H1 (cell line): ENCODE measurements around the gene TMEM202. TPM values are rescaled to one million over a fixed set of nuclear protein-coding genes. Genes with fewer than 3 reads are reported as not detected.

Experiments used
- EGR1 ChIP-seq: IDR thresholded peaks from 2 replicates; pipeline ENCODE4 v1.6.1; 2011; ENCODE audit warnings: low read depth, low read length, borderline replicate concordance
- EZH2 ChIP-seq: fragments of 200-600 bp; sonication (generic); IDR thresholded peaks from 2 replicates; pipeline ENCODE4 v1.7.1; 2012; ENCODE audit warnings: low read depth, mild to moderate bottlenecking, moderate library complexity, low read length, inconsistent platforms; ENCODE audit not compliant: severe bottlenecking
- GTF2F1 ChIP-seq: IDR thresholded peaks from 2 replicates; pipeline ENCODE4 v1.6.1; 2012; ENCODE audit warnings: low read depth, low read length, improper control_type of control experiment, borderline replicate concordance
- POLR2AphosphoS5 ChIP-seq: IDR thresholded peaks from 2 replicates; pipeline ENCODE4 v1.6.1; 2011; ENCODE audit warnings: low read depth, low read length
- polyA plus RNA-seq, 7 experiments: library from polyadenylated mRNA; depleted of rRNA in 3 of 7; stranded (reverse) in 5 of 7; unstranded in 2 of 7; fragments of >200 nt in 5 of 7; fragments of 200-250 nt in 2 of 7; gene quantifications; 1 replicate in 5 of 7; 2 replicates in 1 of 7; 4 replicates in 1 of 7; pipeline versions ENCODE4 v1.2.1 to v1.2.3, GENCODE V29; 2011 to 2013; ENCODE audit warnings: missing spikeins in 2 of 7, mixed read lengths in 2 of 7
- total RNA-seq: library from RNA; stranded (reverse); fragmentation: NEBNext Ultra II Directional; extraction: Animal tissue kit (Norgen Biotek cat#: 25700); gene quantifications from 2 replicates; pipeline ENCODE4 v1.2.1, GENCODE V29; 2021

The TMEM202 gene
- total and polyA plus RNA-seq, 2 of the 8 experiments (the other 6 are each of a cell fraction or from before 2014, with no cell fraction given): not detected

- no peak for TF ChIP-seq POLR2AphosphoS5
- no peak for TF ChIP-seq EZH2
- TF ChIP-seq EGR1: no peak
- TF ChIP-seq GTF2F1: no peak
- TF ChIP-seq, all 59 proteins: peak for 0
Measured at GRCh38 chr15:72358650-72359171, 39.4 kb upstream of the TMEM202 start (continued).
